SK-N-SH treated with all-trans-retinoic acid at 6 μM for 48 hours (cell line): ENCODE measurements around the gene LRRK1.

Source experiments
- ATAC-seq: fragments of 200-7000 bp; cut with Tn5 transposase; 3 replicates; pipeline ENCODE4 v1.9.1; 2020; ENCODE audit warnings: mild to moderate bottlenecking, moderate library complexity
- ARNTL ChIP-seq: fragments of 450-650 bp; formaldehyde crosslinking; IDR thresholded peaks from 2 replicates; pipeline ENCODE4 v1.5.0; 2020; ENCODE audit warnings: low read depth, mild to moderate bottlenecking, moderate library complexity, borderline replicate concordance
- BACH2 ChIP-seq: fragments of 250-450 bp; sonication (Bioruptor Pico); IDR thresholded peaks from 2 replicates; pipeline ENCODE4 v1.9.0; 2021; ENCODE audit warnings: mild to moderate bottlenecking, borderline replicate concordance
- CREB5 ChIP-seq: fragments of 250-450 bp; sonication (Bioruptor Pico); IDR thresholded peaks from 2 replicates; pipeline ENCODE4 v1.5.1; 2020; ENCODE audit warnings: low read depth, mild to moderate bottlenecking, moderate library complexity
- CSDC2 ChIP-seq: fragments of 250-450 bp; sonication (Bioruptor Pico); IDR thresholded peaks from 2 replicates; pipeline ENCODE4 v1.5.0; 2020; ENCODE audit warnings: mild to moderate bottlenecking, moderate library complexity
- CSRNP3 ChIP-seq: fragments of 250-450 bp; sonication (Bioruptor Pico); IDR thresholded peaks from 2 replicates; pipeline ENCODE4 v1.5.1; 2021; ENCODE audit warnings: mild to moderate bottlenecking, moderate library complexity
- ESRRG ChIP-seq: fragments of 250-450 bp; sonication (Bioruptor Pico); IDR thresholded peaks from 2 replicates; pipeline ENCODE4 v1.6.1; 2021; ENCODE audit warnings: mild to moderate bottlenecking
- GLIS3 ChIP-seq: fragments of 250-450 bp; sonication (Bioruptor Pico); IDR thresholded peaks from 2 replicates; pipeline ENCODE4 v1.5.0; 2020; ENCODE audit warnings: mild to moderate bottlenecking, moderate library complexity
- ISL1 ChIP-seq: fragments of 250-450 bp; sonication (Bioruptor Pico); IDR thresholded peaks from 2 replicates; pipeline ENCODE4 v2.1.2; 2022; ENCODE audit warnings: mild to moderate bottlenecking, moderate library complexity
- OSR1 ChIP-seq: fragments of 250-450 bp; sonication (Bioruptor Pico); IDR thresholded peaks from 2 replicates; pipeline ENCODE4 v1.8.0; 2022; ENCODE audit warnings: moderate library complexity, mild to moderate bottlenecking, inconsistent platforms
- PATZ1 ChIP-seq: fragments of 250-450 bp; sonication (Bioruptor Pico); IDR thresholded peaks from 2 replicates; pipeline ENCODE4 v1.8.0; 2020; ENCODE audit warnings: mild to moderate bottlenecking, moderate library complexity, borderline replicate concordance
- POU6F1 ChIP-seq: fragments of 250-450 bp; sonication (Bioruptor Pico); IDR thresholded peaks from 2 replicates; pipeline ENCODE4 v1.8.0; 2021; ENCODE audit warnings: low read depth, mild to moderate bottlenecking, moderate library complexity, borderline replicate concordance
- PPARA ChIP-seq: fragments of 250-450 bp; sonication (Bioruptor Pico); IDR thresholded peaks from 2 replicates; pipeline ENCODE4 v1.5.0; 2020; ENCODE audit warnings: mild to moderate bottlenecking, borderline replicate concordance
- RARB ChIP-seq: fragments of 250-450 bp; sonication (Bioruptor Pico); IDR thresholded peaks from 2 replicates; pipeline ENCODE4 v1.8.0; 2021; ENCODE audit warnings: mild to moderate bottlenecking, moderate library complexity
- SNAI2 ChIP-seq: fragments of 250-450 bp; sonication (Bioruptor Pico); IDR thresholded peaks from 2 replicates; pipeline ENCODE4 v1.5.0; 2020; ENCODE audit warnings: mild to moderate bottlenecking, moderate library complexity
- TOX ChIP-seq: fragments of 250-450 bp; sonication (Bioruptor Pico); IDR thresholded peaks from 2 replicates; pipeline ENCODE4 v1.8.0; 2021; ENCODE audit warnings: mild to moderate bottlenecking, moderate library complexity, borderline replicate concordance
- TSHZ2 ChIP-seq: fragments of 250-450 bp; sonication (Bioruptor Pico); IDR thresholded peaks from 2 replicates; pipeline ENCODE4 v1.5.0; 2020; ENCODE audit warnings: mild to moderate bottlenecking, moderate library complexity
- ZC3H10 ChIP-seq: fragments of 250-450 bp; sonication (Bioruptor Pico); IDR thresholded peaks from 2 replicates; pipeline ENCODE4 v1.5.1; 2021; ENCODE audit warnings: mild to moderate bottlenecking, moderate library complexity
- ZFP30 ChIP-seq: fragments of 450-650 bp; formaldehyde crosslinking; IDR thresholded peaks from 2 replicates; pipeline ENCODE4 v1.5.0; 2022; ENCODE audit warnings: mild to moderate bottlenecking, moderate library complexity
- ZNF565 ChIP-seq: fragments of 450-650 bp; formaldehyde crosslinking; conservative IDR thresholded peaks from 2 replicates; pipeline ENCODE4 v1.5.0; 2020; ENCODE audit warnings: low read depth, mild to moderate bottlenecking, moderate library complexity
- ZNF70 ChIP-seq: fragments of 450-650 bp; formaldehyde crosslinking; IDR thresholded peaks from 2 replicates; pipeline ENCODE4 v1.5.0; 2020; ENCODE audit warnings: mild to moderate bottlenecking, moderate library complexity
- ZNF8 ChIP-seq: fragments of 450-650 bp; formaldehyde crosslinking; IDR thresholded peaks from 2 replicates; pipeline ENCODE4 v1.5.0; 2020; ENCODE audit warnings: mild to moderate bottlenecking, moderate library complexity

Gene LRRK1

GRCh38 chr15:101051291-101052030 is 132.3 kb downstream of the LRRK1 start:
- no peak for TF ChIP-seq ARNTL (CRISPR knock-in tag)
- ATAC-seq, result no peak

- ATAC-seq, result no peak
- TF ChIP-seq PATZ1 (CRISPR knock-in tag) (no peak), TOX (CRISPR knock-in tag) (no peak), ESRRG (CRISPR knock-in tag) (no peak), TSHZ2 (no peak), ZC3H10 (no peak), BACH2 (CRISPR knock-in tag) (no peak), ZFP30 (CRISPR knock-in tag) (no peak), ZNF8 (no peak), PPARA (CRISPR knock-in tag) (no peak), ZNF70 (CRISPR knock-in tag) (no peak), CSRNP3 (CRISPR knock-in tag) (no peak), SNAI2 (CRISPR knock-in tag) (no peak), GLIS3 (CRISPR knock-in tag) (no peak), CREB5 (CRISPR knock-in tag) (no peak), ISL1 (CRISPR knock-in tag) (no peak), RARB (CRISPR knock-in tag) (no peak), CSDC2 (no peak)
- TF ChIP-seq, all 23 proteins: peak for 0
Observed at GRCh38 chr15:101052031-101052620, 133.0 kb downstream of the LRRK1 start.

- ATAC-seq, result no peak
- TF ChIP-seq ZFP30 (CRISPR knock-in tag), result no peak
- no peak for TF ChIP-seq PPARA (CRISPR knock-in tag)
- no peak for TF ChIP-seq ISL1 (CRISPR knock-in tag)
- TF ChIP-seq OSR1 (CRISPR knock-in tag), result no peak
- no peak for TF ChIP-seq TSHZ2
- no peak for TF ChIP-seq POU6F1 (CRISPR knock-in tag)
- no peak for TF ChIP-seq ZNF565
- no peak for TF ChIP-seq CREB5 (CRISPR knock-in tag)
- no peak for TF ChIP-seq ZC3H10
- no peak for TF ChIP-seq ESRRG (CRISPR knock-in tag)
- TF ChIP-seq BACH2 (CRISPR knock-in tag), result no peak
- TF ChIP-seq SNAI2 (CRISPR knock-in tag), result no peak
- TF ChIP-seq GLIS3 (CRISPR knock-in tag), result no peak
- TF ChIP-seq ZNF8, result no peak
- TF ChIP-seq ARNTL (CRISPR knock-in tag), result no peak
- no peak for TF ChIP-seq RARB (CRISPR knock-in tag)
Observed at GRCh38 chr15:101052681-101053121, 133.5 kb downstream of the LRRK1 start.
